ENCODE data around the gene LDLRAD4. TPM values are rescaled to one million over a fixed set of nuclear protein-coding genes. Genes with fewer than 3 reads are reported as not detected.
"Not testable (repeated sequence)": the region's sequence is repeated elsewhere in the genome, so short reads cannot be mapped to it uniquely, and the experiment has no call there.

Gene LDLRAD4
- polyA plus RNA-seq, 1 donor, result 9.3 TPM

- no peak for DNase-seq (ENCODE audit: low read depth)
Measured at GRCh38 chr18:13483316-13484270, 265.0 kb downstream of the LDLRAD4 start.

GRCh38 chr18:13485182-13485581 is 266.6 kb downstream of the LDLRAD4 start:
- DNase-seq (ENCODE audit: low read depth), result no peak

- DNase-seq (ENCODE audit: low read depth), result no peak
Measured at GRCh38 chr18:13485604-13486003, 267.0 kb downstream of the LDLRAD4 start.

- no peak for DNase-seq (ENCODE audit: low read depth)
Measured at GRCh38 chr18:13486284-13486683, 267.7 kb downstream of the LDLRAD4 start.

GRCh38 chr18:13486686-13487085 is 268.1 kb downstream of the LDLRAD4 start:
- DNase-seq (ENCODE audit: low read depth), result no peak

- DNase-seq (ENCODE audit: low read depth), result no peak
Measured at GRCh38 chr18:13487237-13487636, 268.7 kb downstream of the LDLRAD4 start.

- no peak for DNase-seq (ENCODE audit: low read depth)
Measured at GRCh38 chr18:13488281-13488929, 269.8 kb downstream of the LDLRAD4 start.

GRCh38 chr18:13489303-13489702 is 270.7 kb downstream of the LDLRAD4 start:
- DNase-seq (ENCODE audit: low read depth), result not testable (repeated sequence)

GRCh38 chr18:13491138-13491537 is 272.6 kb downstream of the LDLRAD4 start:
- DNase-seq (ENCODE audit: low read depth), result no peak

GRCh38 chr18:13492314-13492713 is 273.8 kb downstream of the LDLRAD4 start:
- no peak for DNase-seq (ENCODE audit: low read depth)

- no peak for DNase-seq (ENCODE audit: low read depth)
Measured at GRCh38 chr18:13493079-13493478, 274.5 kb downstream of the LDLRAD4 start.

- DNase-seq (ENCODE audit: low read depth), result no peak
Measured at GRCh38 chr18:13493725-13494124, 275.2 kb downstream of the LDLRAD4 start.

- no peak for DNase-seq (ENCODE audit: low read depth)
Measured at GRCh38 chr18:13494871-13495445, 276.4 kb downstream of the LDLRAD4 start.

- DNase-seq (ENCODE audit: low read depth), result no peak
Measured at GRCh38 chr18:13495961-13496360, 277.4 kb downstream of the LDLRAD4 start.

- DNase-seq (ENCODE audit: low read depth), result no peak
Measured at GRCh38 chr18:13496691-13497281, 278.2 kb downstream of the LDLRAD4 start.

GRCh38 chr18:13499803-13500202 is 281.2 kb downstream of the LDLRAD4 start:
- DNase-seq (ENCODE audit: low read depth), result no peak

- DNase-seq (ENCODE audit: low read depth), result peak; percentile 77
Measured at GRCh38 chr18:13500227-13500865, 281.8 kb downstream of the LDLRAD4 start.

- peak; percentile 40 for DNase-seq (ENCODE audit: low read depth)
Measured at GRCh38 chr18:13500869-13501542, 282.4 kb downstream of the LDLRAD4 start.

GRCh38 chr18:13501543-13501887 is 283.0 kb downstream of the LDLRAD4 start:
- no peak for DNase-seq (ENCODE audit: low read depth)

- no peak for DNase-seq (ENCODE audit: low read depth)
Measured at GRCh38 chr18:13501891-13502290, 283.3 kb downstream of the LDLRAD4 start.

- DNase-seq (ENCODE audit: low read depth), result no peak
Measured at GRCh38 chr18:13502585-13502984, 284.0 kb downstream of the LDLRAD4 start.

Measured in forelimb muscle (tissue), 1 donor.